ENCODE measurements around the gene STXBP2.

GRCh38 chr19:7690779-7691258 lies 53.9 kb downstream of the STXBP2 start:
- TF ChIP-seq CTCF (IDR thresholded peaks at IDR 0.05) (no peak), EP300 (IDR thresholded peaks at IDR 0.05) (no peak), POLR2A (IDR thresholded peaks at IDR 0.05) (no peak), POLR2AphosphoS5 (IDR thresholded peaks at IDR 0.05) (no peak)
